Transverse colon (tissue), 3 donors: ENCODE data around the gene BACE2.

Source experiments
- CTCF ChIP-seq, 5 experiments: fragments of 200-600 bp in 3 of 5; fragments of 450-650 bp in 2 of 5; sonication (generic) in 3 of 5; IDR thresholded peaks; 1 replicate in 2 of 5; 2 replicates in 3 of 5; pipeline ENCODE4 v1.5.1; 2016 to 2017; ENCODE audit warnings: antibody characterized with exemption in 5 of 5, inconsistent platforms in 3 of 5, mild to moderate bottlenecking in 2 of 5, moderate library complexity in 1 of 5
- EP300 ChIP-seq: sonication (generic); formaldehyde crosslinking; IDR thresholded peaks from one replicate; pipeline ENCODE4 v1.6.1; 2017; ENCODE audit warnings: antibody characterized with exemption, low read depth

- no peak for TF ChIP-seq EP300
- no peak for TF ChIP-seq CTCF (IDR thresholded peaks at IDR 0.05)
Observed at GRCh38 chr21:41215856-41216408, 48.0 kb downstream of the BACE2 start.
